SK-N-SH (cell line): ENCODE measurements around the gene SOX13.

Experiments used
- CTCF ChIP-seq: fragments of 200-600 bp; sonication (generic); IDR thresholded peaks from 2 replicates; pipeline ENCODE4 v1.6.1; 2017; ENCODE audit warnings: antibody characterized with exemption, mild to moderate bottlenecking, moderate library complexity
- NFIC ChIP-seq: IDR thresholded peaks from 2 replicates; pipeline ENCODE4 v1.4.0; 2012; ENCODE audit warnings: borderline replicate concordance

- TF ChIP-seq NFIC: no peak
- TF ChIP-seq CTCF: no peak
These were observed 40.2 kb upstream of the SOX13 start for GRCh38 chr1:204032642-204033235.
